Amniotic epithelial cell (primary cell): ENCODE measurements around the gene SNAPC5.
"Not testable (repeated sequence)": the region's sequence is repeated elsewhere in the genome, so short reads cannot be mapped to it uniquely, and the experiment has no call there.

Experiments used
- DNase-seq: peaks from one replicate; pipeline ENCODE4 v3.0.0-alpha.2; 2010; ENCODE audit warnings: low read depth

Gene SNAPC5

GRCh38 chr15:66491846-66492245 is 5.7 kb downstream of the SNAPC5 start:
- no peak for DNase-seq

GRCh38 chr15:66489179-66489791 is 8.3 kb downstream of the SNAPC5 start:
- no peak for DNase-seq

GRCh38 chr15:66488525-66488924 is 9.0 kb downstream of the SNAPC5 start:
- DNase-seq = no peak

- no peak for DNase-seq
Observed at GRCh38 chr15:66486887-66487286, 10.7 kb downstream of the SNAPC5 start.

- no peak for DNase-seq
Observed at GRCh38 chr15:66484539-66485112, 12.9 kb downstream of the SNAPC5 start.

GRCh38 chr15:66483131-66483566 is 14.4 kb downstream of the SNAPC5 start:
- peak; percentile 88 for DNase-seq

- DNase-seq = no peak
Observed at GRCh38 chr15:66482539-66482938, 15.0 kb downstream of the SNAPC5 start.

GRCh38 chr15:66481107-66481856 is 16.3 kb downstream of the SNAPC5 start:
- peak; percentile 58 for DNase-seq

GRCh38 chr15:66480267-66480666 is 17.3 kb downstream of the SNAPC5 start:
- no peak for DNase-seq

GRCh38 chr15:66477011-66477410 is 20.6 kb downstream of the SNAPC5 start:
- DNase-seq = no peak

- no peak for DNase-seq
Observed at GRCh38 chr15:66476535-66476934, 21.0 kb downstream of the SNAPC5 start.

- no peak for DNase-seq
Observed at GRCh38 chr15:66474963-66475362, 22.6 kb downstream of the SNAPC5 start.

GRCh38 chr15:66474135-66474534 is 23.4 kb downstream of the SNAPC5 start:
- no peak for DNase-seq

- DNase-seq = no peak
Observed at GRCh38 chr15:66472176-66472999, 25.2 kb downstream of the SNAPC5 start.

GRCh38 chr15:66470825-66471224 is 26.7 kb downstream of the SNAPC5 start:
- not testable (repeated sequence) for DNase-seq

- DNase-seq = not testable (repeated sequence)
Observed at GRCh38 chr15:66467162-66468040, 30.2 kb downstream of the SNAPC5 start.

GRCh38 chr15:66465294-66465693 is 32.3 kb downstream of the SNAPC5 start:
- DNase-seq = not testable (repeated sequence)

- no peak for DNase-seq
Observed at GRCh38 chr15:66462627-66463026, 34.9 kb downstream of the SNAPC5 start.

- DNase-seq = peak; percentile 38
Observed at GRCh38 chr15:66461917-66462316, 35.6 kb downstream of the SNAPC5 start.

- not testable (repeated sequence) for DNase-seq
Observed at GRCh38 chr15:66461294-66461693, 36.3 kb downstream of the SNAPC5 start.
